NCI-H146 treated with DMSO at 0.1 percent for 48 hours (cell line): ENCODE measurements around the gene CSKMT.

Source experiments
- DNase-seq: peaks from one replicate; lab custom pipeline; 2025; ENCODE audit not compliant: unreplicated experiment; lab: John Stamatoyannopoulos, UW

The CSKMT gene

DNA sequence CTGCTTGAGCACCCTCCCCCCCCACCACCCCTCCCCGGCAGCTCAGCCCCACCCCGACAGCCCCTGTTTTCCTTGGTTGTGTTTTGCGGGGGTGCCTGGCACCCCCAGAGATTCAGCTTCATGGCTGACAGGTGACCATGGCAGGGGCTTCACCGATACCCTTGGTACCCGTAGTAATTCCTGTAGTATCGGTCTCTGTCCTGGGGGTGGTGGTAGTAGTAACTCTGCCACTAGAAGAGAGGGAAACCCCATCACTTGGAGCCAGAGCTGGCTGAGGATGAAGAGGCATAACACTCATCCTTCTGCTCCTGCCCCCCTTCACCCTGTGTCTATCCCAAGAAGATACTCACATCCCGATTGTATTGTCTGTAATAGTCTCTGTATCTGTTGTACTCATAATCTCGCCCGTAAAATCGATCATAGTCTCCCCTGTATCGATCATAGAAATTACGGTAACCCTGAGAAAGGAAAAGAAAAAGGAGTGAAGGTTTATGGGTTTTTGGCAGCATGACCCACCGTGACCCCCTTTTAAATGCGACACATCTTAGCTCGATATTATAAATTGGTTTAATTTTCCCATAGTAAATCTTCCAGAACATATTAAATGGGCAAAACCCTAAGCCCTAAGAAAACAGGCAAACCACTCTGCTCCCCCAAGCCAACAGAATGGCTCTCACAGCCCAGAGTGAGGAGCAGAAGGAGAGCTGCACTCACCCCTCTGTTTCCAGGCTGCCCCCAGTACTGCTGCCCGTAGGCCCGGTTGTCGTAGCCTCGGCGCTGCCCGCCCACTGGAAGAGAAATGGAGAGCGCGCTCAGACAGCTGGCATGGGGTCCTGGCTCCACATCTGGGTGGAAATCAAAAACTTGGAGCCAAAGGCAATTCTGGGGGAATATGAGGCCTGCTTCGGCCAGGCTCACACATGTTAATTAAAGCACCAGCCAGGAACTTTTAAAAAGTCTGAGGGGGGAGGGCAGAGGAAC lies 50.3 kb downstream of the CSKMT start:
- DNase-seq, result no peak

GRCh38 chr11:62716206-62716605 lies 51.1 kb downstream of the CSKMT start:
- DNase-seq, result no peak

DNA sequence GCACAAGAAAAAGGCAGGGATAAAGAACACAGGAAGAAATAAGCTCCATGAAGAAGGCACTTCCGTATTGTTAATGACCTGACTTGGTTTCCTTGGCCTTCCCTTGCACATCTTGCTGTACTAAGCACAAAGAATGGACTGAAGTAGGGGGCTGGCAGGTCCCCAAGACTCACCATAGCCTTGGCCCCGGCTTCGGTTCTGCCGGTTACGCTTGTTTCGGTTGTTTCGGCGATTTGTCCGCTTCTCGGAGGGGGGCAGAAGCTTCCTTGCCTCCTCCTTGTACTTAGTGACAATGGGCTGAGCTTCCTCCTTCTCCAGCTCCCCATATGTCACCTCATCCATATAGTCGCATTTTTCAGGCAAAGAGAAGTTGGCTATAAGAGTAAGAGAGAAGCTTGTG lies 51.7 kb downstream of the CSKMT start:
- DNase-seq, result no peak
